Body of pancreas (tissue), 4 donors: Measurements from ENCODE around the gene NINJ1.

Experiments
- CTCF ChIP-seq, 7 experiments: fragments of 450-650 bp in 4 of 7; fragments of 200-600 bp in 3 of 7; sonication (generic) in 3 of 7; IDR thresholded peaks; one replicate each; pipeline ENCODE4 v1.5.1; 2016 to 2019; ENCODE audit warnings: antibody characterized with exemption in 7 of 7
- POLR2A ChIP-seq, 3 donors: fragments of 450-650 bp; IDR thresholded peaks; one replicate each; pipeline ENCODE4 v1.6.1; 2016; ENCODE audit warnings: antibody characterized with exemption in 3 of 3, mild to moderate bottlenecking in 2 of 3

GRCh38 chr9:93148721-93149120 lies 14.7 kb upstream of the NINJ1 start:
- no peak for TF ChIP-seq CTCF (IDR thresholded peaks at IDR 0.05)
- TF ChIP-seq POLR2A (IDR thresholded peaks at IDR 0.05): no peak
